HCT116 (cell line): ENCODE data around the gene AKAP9.

Source experiments
- ATF3 ChIP-seq: IDR thresholded peaks from 2 replicates; pipeline ENCODE4 v1.6.1; 2012
- CTCF ChIP-seq, 3 experiments: fragments of 200-600 bp in 1 of 3; sonication (generic) in 1 of 3; IDR thresholded peaks in 2 of 3; conservative IDR thresholded peaks in 1 of 3; 2 replicates each; pipeline ENCODE4 v1.5.1; 2012 to 2017; ENCODE audit warnings: low read depth in 2 of 3, low read length in 2 of 3, antibody characterized with exemption in 1 of 3, borderline replicate concordance in 1 of 3, control low read depth in 1 of 3, mild to moderate bottlenecking in 1 of 3, mixed read lengths in 1 of 3, mixed run types in 1 of 3, moderate library complexity in 1 of 3; ENCODE audit not compliant: insufficient read depth in 1 of 3
- EZH2 ChIP-seq: fragments of 200-600 bp; sonication (generic); IDR thresholded peaks from 2 replicates; pipeline ENCODE4 v1.6.1; 2017; ENCODE audit warnings: antibody characterized with exemption, mixed run types
- EZH2phosphoT487 ChIP-seq: fragments of 200-600 bp; IDR thresholded peaks from 2 replicates; pipeline ENCODE4 v1.6.1; 2018; ENCODE audit warnings: antibody characterized with exemption, borderline replicate concordance
- FOSL1 ChIP-seq: IDR thresholded peaks from 2 replicates; pipeline ENCODE4 v1.6.1; 2012; ENCODE audit warnings: low read depth
- MAX ChIP-seq: IDR thresholded peaks from 2 replicates; pipeline ENCODE4 v1.6.1; 2012
- POLR2A ChIP-seq: IDR thresholded peaks from 2 replicates; pipeline ENCODE4 v1.7.0; 2011; ENCODE audit warnings: borderline replicate concordance; ENCODE audit not compliant: insufficient read depth, insufficient read length; ENCODE audit errors: extremely low read depth
- POLR2AphosphoS5 ChIP-seq: IDR thresholded peaks from 2 replicates; pipeline ENCODE4 v1.6.1; 2011; ENCODE audit warnings: mild to moderate bottlenecking, low read depth, low read length, moderate library complexity
- RAD21 ChIP-seq: IDR thresholded peaks from 2 replicates; pipeline ENCODE4 v1.6.1; 2012; ENCODE audit warnings: low read depth, mild to moderate bottlenecking
- SP1 ChIP-seq: IDR thresholded peaks from 2 replicates; pipeline ENCODE4 v1.6.1; 2012; ENCODE audit warnings: low read depth
- TCF7L2 ChIP-seq: IDR thresholded peaks from 2 replicates; pipeline ENCODE4 v1.7.0; 2011; ENCODE audit warnings: borderline replicate concordance, inconsistent platforms; ENCODE audit not compliant: insufficient read depth, insufficient read length; ENCODE audit errors: extremely low read depth
- YY1 ChIP-seq: IDR thresholded peaks from 2 replicates; pipeline ENCODE4 v1.6.1; 2011; ENCODE audit warnings: low read length, low read depth, moderate library complexity, mild to moderate bottlenecking; ENCODE audit not compliant: insufficient replicate concordance; ENCODE audit errors: extremely low read depth
- ZBTB33 ChIP-seq: IDR thresholded peaks from 2 replicates; pipeline ENCODE4 v1.6.1; 2011; ENCODE audit warnings: mild to moderate bottlenecking, low read length, moderate library complexity; ENCODE audit not compliant: insufficient replicate concordance; ENCODE audit errors: extremely low read depth

- TF ChIP-seq CTCF (IDR thresholded peaks at IDR 0.05 in 2 of 3, conservative IDR thresholded peaks at IDR 0.05 in 1 of 3; ENCODE audit: borderline replicate concordance in 1 of 3, insufficient read depth in 1 of 3, low read depth in 2 of 3, low read length in 2 of 3) = no peak
- TF ChIP-seq ZBTB33 = no peak
- TF ChIP-seq POLR2A = no peak
- TF ChIP-seq EZH2phosphoT487 = no peak
- no peak for TF ChIP-seq EZH2
- TF ChIP-seq FOSL1 = no peak
- no peak for TF ChIP-seq POLR2AphosphoS5
- TF ChIP-seq RAD21 = no peak
- TF ChIP-seq YY1 = no peak
- no peak for TF ChIP-seq MAX
- TF ChIP-seq SP1 = no peak
- no peak for TF ChIP-seq TCF7L2
- no peak for TF ChIP-seq ATF3
Measured at GRCh38 chr7:92135052-92135889, 194.6 kb downstream of the AKAP9 start.
